Activated CD4-positive, alpha-beta T cell treated with anti-CD3 and anti-CD28 coated beads for 1 hour (primary cell): ENCODE data around the gene TCTN2.

Experiments used
- DNase-seq: peaks from one replicate; pipeline ENCODE4 v3.0.0-alpha.2; 2020

Gene TCTN2

DNA sequence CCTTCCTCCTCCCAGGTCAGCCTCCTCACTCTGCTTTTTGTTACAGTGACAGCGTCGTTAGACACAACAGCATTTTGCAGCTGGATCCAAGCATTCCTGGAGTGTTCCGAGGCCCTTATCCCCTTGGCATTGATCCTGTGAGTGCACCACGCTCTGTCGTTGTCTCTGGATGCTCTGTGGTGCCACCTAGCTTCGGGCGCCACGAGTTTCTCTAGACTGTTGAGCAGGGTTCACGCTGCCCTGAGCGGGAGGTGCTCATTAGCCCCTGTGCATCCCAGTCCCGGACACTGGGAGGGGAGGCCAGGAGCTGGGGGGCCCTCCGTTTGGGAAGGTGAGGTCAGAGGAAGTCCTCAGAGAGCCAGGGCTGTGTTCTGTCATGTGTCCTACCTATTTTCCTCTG, 73.9 kb downstream of the TCTN2 start:
- no peak for DNase-seq

DNA sequence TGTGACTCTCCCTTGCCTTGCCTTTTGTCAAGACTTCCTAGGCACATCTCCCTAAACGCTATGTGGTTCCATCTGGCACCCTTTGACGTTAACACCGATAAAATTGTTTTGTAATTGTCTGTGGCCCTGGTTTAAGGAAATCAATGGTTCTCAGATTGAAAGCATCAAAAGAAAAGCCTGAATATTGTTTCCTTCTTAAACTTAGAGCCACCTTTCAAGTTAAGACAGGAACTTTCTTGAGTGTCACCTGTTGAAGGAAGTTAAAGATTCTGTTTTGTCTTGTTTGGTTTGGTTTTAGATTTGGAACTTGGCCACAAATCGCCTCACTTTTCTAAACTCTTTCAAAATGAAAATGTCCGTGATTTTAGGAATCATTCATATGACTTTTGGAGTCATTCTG, 76.4 kb downstream of the TCTN2 start:
- no peak for DNase-seq

DNA sequence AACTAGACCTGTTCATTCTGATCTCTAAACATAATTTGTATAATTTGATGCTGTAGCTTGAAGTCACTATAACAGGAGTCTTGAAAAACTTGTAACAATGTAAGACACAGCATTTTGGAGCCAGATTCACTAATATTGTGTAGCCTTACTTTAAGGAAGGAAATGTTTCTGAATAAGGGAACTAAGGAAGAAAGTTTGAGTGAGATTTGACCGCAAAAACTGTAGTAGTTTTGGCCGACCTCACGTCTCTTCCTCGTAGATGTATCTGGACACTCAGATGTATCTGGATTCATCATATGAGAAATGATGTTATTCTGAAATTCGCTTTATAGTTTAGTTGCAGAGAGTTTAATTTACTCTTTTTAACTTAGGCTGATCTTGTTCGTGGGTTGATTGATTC, 77.2 kb downstream of the TCTN2 start:
- DNase-seq, result no peak

DNA sequence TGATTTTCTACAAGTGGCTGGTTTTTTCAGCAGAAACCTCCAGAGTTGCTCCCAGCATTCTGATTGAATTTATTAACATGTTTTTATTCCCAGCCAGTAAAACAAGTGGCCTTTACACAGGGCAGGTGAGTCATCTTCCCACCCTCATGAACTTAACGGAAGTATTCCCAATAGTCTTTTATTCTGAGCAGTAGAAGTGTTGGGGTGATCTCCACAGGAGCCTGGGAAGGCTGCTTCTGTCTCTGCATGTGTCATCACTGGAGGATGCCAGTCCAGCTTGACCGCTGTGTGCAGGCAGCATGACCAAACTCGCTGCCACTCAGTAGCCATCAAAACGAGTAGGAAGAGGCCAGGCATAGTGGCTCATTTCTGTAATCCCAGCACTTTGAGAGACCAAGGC, 77.7 kb downstream of the TCTN2 start:
- DNase-seq, result no peak

DNA sequence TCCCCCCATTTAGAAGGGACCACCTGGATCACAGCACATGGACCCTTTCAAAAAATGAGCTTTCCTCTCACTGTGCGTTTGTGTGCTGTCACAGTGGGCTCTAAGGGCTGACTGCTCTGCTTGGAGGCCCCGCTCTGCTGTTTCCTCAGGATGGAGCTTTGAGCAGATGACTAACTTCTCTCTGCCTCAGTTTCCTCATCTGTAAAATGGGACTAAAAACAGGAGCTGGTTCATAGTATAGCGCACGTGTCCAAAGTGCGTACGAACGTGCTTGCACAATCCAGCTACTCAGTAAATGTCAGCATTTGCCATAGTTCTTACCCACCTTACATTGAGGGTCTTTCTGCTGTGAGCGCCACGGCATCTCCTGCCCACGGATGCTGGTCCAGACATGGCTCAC, 78.4 kb downstream of the TCTN2 start:
- no peak for DNase-seq

DNA sequence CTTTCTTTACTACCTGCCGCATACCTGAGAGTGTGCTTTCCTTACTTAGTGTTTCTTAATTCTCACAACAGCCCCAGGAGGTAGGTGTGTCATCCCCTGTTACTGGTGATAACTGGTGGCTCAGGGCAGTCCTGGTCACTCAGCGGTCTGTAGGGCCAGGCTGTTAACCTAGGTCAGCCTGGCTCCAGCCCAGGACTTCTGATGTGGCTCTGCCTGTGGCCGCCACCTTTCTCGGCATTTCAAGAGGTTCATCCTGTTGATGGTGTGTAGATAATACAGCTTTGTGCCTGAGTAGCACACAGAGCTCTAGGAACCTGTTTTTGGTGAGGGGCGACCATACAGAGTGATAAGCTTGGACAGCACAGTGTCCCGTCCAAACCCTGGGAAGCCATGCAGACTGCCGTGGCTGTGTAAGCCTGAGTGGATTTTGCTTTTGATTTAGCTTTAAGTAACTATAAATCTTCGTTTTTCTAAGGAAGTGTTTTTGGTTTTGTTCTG, 79.3 kb downstream of the TCTN2 start:
- DNase-seq, result no peak

DNA sequence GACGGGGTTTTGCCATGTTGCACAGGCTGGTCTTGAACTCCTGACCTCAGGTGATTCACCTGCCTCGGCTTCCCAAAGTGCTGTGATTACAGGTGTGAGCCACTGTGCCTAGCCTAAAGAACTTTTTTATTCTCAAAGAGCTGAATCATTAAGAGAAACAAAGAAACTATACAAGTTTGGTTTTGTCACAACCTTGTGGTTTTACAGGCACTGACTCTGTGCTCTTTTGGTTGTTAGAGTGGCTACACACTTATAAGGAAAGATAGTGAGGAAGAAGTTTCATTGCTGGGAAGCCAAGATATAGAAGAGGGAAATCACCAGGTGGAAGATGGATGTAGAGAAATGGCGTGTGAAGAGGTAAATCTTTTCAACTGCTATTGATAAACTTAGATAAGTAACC, 81.1 kb downstream of the TCTN2 start:
- DNase-seq, result no peak

DNA sequence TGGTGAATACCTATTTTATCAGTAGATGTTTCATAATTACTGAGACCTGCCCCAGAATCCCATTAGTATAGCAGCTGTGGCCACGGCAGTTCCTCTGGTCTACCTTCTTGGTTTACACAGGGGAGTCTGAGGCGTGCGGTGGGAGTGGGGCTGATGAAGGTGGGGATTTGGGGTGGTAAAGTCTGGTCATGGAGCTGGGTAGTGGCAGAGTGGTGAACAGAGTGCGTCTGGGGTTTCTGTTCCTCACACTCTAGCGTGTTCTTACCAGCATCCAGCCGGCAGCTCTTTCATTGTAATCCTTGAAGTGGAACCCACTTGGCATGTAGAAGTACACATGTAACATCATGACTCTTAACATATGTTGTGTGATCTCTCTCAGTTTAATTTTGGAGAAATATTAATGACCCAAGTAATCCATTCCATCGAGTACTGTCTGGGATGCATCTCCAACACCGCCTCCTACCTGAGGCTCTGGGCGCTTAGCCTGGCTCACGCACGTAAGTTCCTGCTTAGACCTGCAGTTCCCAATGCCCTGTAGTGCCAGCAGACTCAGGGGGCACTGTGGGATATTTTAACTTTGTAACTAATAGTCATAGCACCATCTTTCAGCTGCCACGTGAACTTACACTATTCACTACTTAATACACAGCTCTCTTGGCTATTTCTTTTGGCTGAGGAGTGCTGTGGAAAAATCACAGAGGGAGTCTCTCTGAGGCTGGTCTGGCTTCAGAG, 83.3 kb downstream of the TCTN2 start:
- no peak for DNase-seq

DNA sequence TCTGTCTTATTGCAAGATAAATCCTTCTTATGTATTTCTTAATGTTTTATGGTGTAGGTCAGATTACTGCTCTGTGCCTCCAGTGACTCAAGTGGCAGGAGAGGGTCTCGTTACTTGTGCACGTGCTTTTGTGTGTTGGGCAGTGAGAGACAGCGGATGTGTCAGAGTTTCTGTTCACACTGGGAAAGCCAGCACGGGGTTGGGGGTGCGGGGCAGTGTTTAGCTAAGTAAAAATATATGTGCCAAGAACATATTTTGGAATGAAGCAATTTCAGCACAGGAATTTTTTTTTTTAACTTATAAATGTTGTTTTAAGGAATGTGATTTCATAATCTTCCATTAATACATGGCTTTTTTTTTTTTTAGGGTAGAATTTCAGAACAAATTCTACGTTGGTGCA, 86.6 kb downstream of the TCTN2 start:
- DNase-seq, result no peak
